Transverse colon (tissue), 4 donors: ENCODE measurements around the gene ZMAT3.

Experiments used
- EP300 ChIP-seq: sonication (generic); formaldehyde crosslinking; IDR thresholded peaks from one replicate; pipeline ENCODE4 v1.6.1; 2017; ENCODE audit warnings: antibody characterized with exemption, low read depth
- POLR2A ChIP-seq: fragments of 450-650 bp; IDR thresholded peaks from one replicate; pipeline ENCODE4 v1.6.1; 2016; ENCODE audit warnings: antibody characterized with exemption, mild to moderate bottlenecking, moderate library complexity
- POLR2AphosphoS5 ChIP-seq, 3 donors: sonication (generic); formaldehyde crosslinking; IDR thresholded peaks; one replicate each; pipeline ENCODE4 v1.6.1; 2016; ENCODE audit warnings: antibody characterized with exemption in 3 of 3
- TF ChIP-seq, protein P1 (sequence below), 5 experiments: fragments of 200-600 bp in 3 of 5; fragments of 450-650 bp in 2 of 5; sonication (generic) in 3 of 5; IDR thresholded peaks; 1 replicate in 2 of 5; 2 replicates in 3 of 5; pipeline ENCODE4 v1.5.1; 2016 to 2017; ENCODE audit warnings: antibody characterized with exemption in 5 of 5, inconsistent platforms in 3 of 5, mild to moderate bottlenecking in 2 of 5, moderate library complexity in 1 of 5

GRCh38 chr3:179037351-179037750 lies 34.3 kb downstream of the ZMAT3 start:
- TF ChIP-seq, protein P1, sequence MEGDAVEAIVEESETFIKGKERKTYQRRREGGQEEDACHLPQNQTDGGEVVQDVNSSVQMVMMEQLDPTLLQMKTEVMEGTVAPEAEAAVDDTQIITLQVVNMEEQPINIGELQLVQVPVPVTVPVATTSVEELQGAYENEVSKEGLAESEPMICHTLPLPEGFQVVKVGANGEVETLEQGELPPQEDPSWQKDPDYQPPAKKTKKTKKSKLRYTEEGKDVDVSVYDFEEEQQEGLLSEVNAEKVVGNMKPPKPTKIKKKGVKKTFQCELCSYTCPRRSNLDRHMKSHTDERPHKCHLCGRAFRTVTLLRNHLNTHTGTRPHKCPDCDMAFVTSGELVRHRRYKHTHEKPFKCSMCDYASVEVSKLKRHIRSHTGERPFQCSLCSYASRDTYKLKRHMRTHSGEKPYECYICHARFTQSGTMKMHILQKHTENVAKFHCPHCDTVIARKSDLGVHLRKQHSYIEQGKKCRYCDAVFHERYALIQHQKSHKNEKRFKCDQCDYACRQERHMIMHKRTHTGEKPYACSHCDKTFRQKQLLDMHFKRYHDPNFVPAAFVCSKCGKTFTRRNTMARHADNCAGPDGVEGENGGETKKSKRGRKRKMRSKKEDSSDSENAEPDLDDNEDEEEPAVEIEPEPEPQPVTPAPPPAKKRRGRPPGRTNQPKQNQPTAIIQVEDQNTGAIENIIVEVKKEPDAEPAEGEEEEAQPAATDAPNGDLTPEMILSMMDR (IDR thresholded peaks at IDR 0.05) = no peak
- TF ChIP-seq POLR2A (no peak), POLR2AphosphoS5 (IDR thresholded peaks at IDR 0.05) (no peak), EP300 (no peak)
